Neutrophil (primary cell): Measurements from ENCODE around the gene IP6K1.

ENCODE experiments used
- H3K27ac ChIP-seq: fragments of 200-600 bp; sonication (generic); 2 replicates; pipeline ENCODE4 v1.5.1; 2016; ENCODE audit warnings: mild to moderate bottlenecking, moderate library complexity
- H3K27me3 ChIP-seq: fragments of 200-600 bp; sonication (generic); 2 replicates; pipeline ENCODE4 v1.6.0; 2016; ENCODE audit warnings: mild to moderate bottlenecking
- H3K36me3 ChIP-seq: fragments of 200-600 bp; sonication (generic); 2 replicates; pipeline ENCODE4 v1.5.1; 2017
- H3K4me1 ChIP-seq, 2 experiments: fragments of 200-600 bp in 1 of 2; sonication (generic) in 1 of 2; 1 replicate in 1 of 2; 2 replicates in 1 of 2; pipeline versions ENCODE4 v1.5.1 to v1.6.1; 2013 to 2016; ENCODE audit warnings: low read depth in 1 of 2, low read length in 1 of 2, mild to moderate bottlenecking in 1 of 2, moderate library complexity in 1 of 2; ENCODE audit not compliant: control insufficient read depth in 1 of 2, insufficient read depth in 1 of 2
- H3K4me3 ChIP-seq, 2 experiments: fragments of 200-600 bp in 1 of 2; sonication (generic) in 1 of 2; 1 replicate in 1 of 2; 2 replicates in 1 of 2; pipeline ENCODE4 v1.5.1; 2013 to 2016; ENCODE audit warnings: low read depth in 1 of 2, low read length in 1 of 2, mild to moderate bottlenecking in 1 of 2, moderate library complexity in 1 of 2
- H3K9me3 ChIP-seq: fragments of 200-600 bp; sonication (generic); 2 replicates; pipeline ENCODE4 v1.5.1; 2016
- CTCF ChIP-seq: fragments of 200-600 bp; sonication (generic); IDR thresholded peaks from 2 replicates; pipeline ENCODE4 v1.5.1; 2016; ENCODE audit warnings: antibody characterized with exemption

Gene IP6K1

GRCh38 chr3:49712631-49713317 lies 73.6 kb downstream of the IP6K1 start:
- Histone ChIP-seq H3K36me3 (peaks cover 65% of the 10 kb centered on the region), H3K9me3 (no peaks in the 10 kb centered on the region), H3K27ac (no peak overlapping the region), H3K4me1 (no peaks in the 10 kb centered on the region), H3K4me3 (no peak overlapping the region), H3K27me3 (no peaks in the 10 kb centered on the region)
- no peak for TF ChIP-seq CTCF

GRCh38 chr3:49712166-49712565 lies 74.2 kb downstream of the IP6K1 start:
- no peak for TF ChIP-seq CTCF
- Histone ChIP-seq H3K27ac (no peak overlapping the region), H3K36me3 (peaks cover 68% of the 10 kb centered on the region), H3K4me3 (no peak overlapping the region), H3K9me3 (no peaks in the 10 kb centered on the region), H3K4me1 (no peaks in the 10 kb centered on the region), H3K27me3 (no peaks in the 10 kb centered on the region)

GRCh38 chr3:49711489-49711888 lies 74.9 kb downstream of the IP6K1 start:
- no peaks in the 10 kb centered on the region for H3K4me1 ChIP-seq
- no peaks in the 10 kb centered on the region for H3K27me3 ChIP-seq
- H3K4me3 ChIP-seq: no peak overlapping the region
- no peaks in the 10 kb centered on the region for H3K9me3 ChIP-seq
- peaks cover 68% of the 10 kb centered on the region for H3K36me3 ChIP-seq
- H3K27ac ChIP-seq: no peak overlapping the region
- no peak for TF ChIP-seq CTCF

GRCh38 chr3:49709852-49710251 lies 76.5 kb downstream of the IP6K1 start:
- Histone ChIP-seq H3K27ac (no peak overlapping the region), H3K4me1 (no peaks in the 10 kb centered on the region), H3K9me3 (no peaks in the 10 kb centered on the region), H3K4me3 (no peak overlapping the region), H3K36me3 (peaks cover 68% of the 10 kb centered on the region), H3K27me3 (no peaks in the 10 kb centered on the region)
- no peak for TF ChIP-seq CTCF

- Histone ChIP-seq H3K27ac (no peak overlapping the region), H3K4me3 (no peak overlapping the region), H3K9me3 (no peaks in the 10 kb centered on the region), H3K27me3 (no peaks in the 10 kb centered on the region), H3K36me3 (peaks cover 71% of the 10 kb centered on the region), H3K4me1 (no peaks in the 10 kb centered on the region)
- no peak for TF ChIP-seq CTCF
Measured at GRCh38 chr3:49707113-49707480, 79.2 kb downstream of the IP6K1 start.
